Trophoblast cell (in vitro differentiated cells and primary cell): ENCODE measurements around the gene OR2T34. TPM values are rescaled to one million over a fixed set of nuclear protein-coding genes. Genes with fewer than 3 reads are reported as not detected.
"Not testable (repeated sequence)": the region's sequence is repeated elsewhere in the genome, so short reads cannot be mapped to it uniquely, and the experiment has no call there.

Experiments used
- DNase-seq, 2 donors: peaks; one replicate each; pipeline ENCODE4 v3.0.0-alpha.2; 2016
- H2AFZ ChIP-seq: 2 replicates; pipeline ENCODE4 v1.6.1; 2013; ENCODE audit warnings: low read length, moderate library complexity, mild to moderate bottlenecking; ENCODE audit not compliant: insufficient read depth, poor library complexity
- H2AK5ac ChIP-seq: 2 replicates; pipeline ENCODE4 v1.6.1; 2013; ENCODE audit warnings: mild to moderate bottlenecking, low read length
- H2BK120ac ChIP-seq: 2 replicates; pipeline ENCODE4 v1.6.1; 2013; ENCODE audit warnings: low read length, mild to moderate bottlenecking, moderate library complexity; ENCODE audit not compliant: insufficient read depth, poor library complexity
- H2BK12ac ChIP-seq: 2 replicates; pipeline ENCODE4 v1.6.1; 2013; ENCODE audit warnings: mild to moderate bottlenecking, low read length, moderate library complexity
- H2BK5ac ChIP-seq: 2 replicates; pipeline ENCODE4 v1.6.1; 2013; ENCODE audit warnings: low read length, low read depth, moderate library complexity, mild to moderate bottlenecking; ENCODE audit not compliant: poor library complexity
- H3K14ac ChIP-seq: 2 replicates; pipeline ENCODE4 v1.6.1; 2013; ENCODE audit warnings: mild to moderate bottlenecking, low read length
- H3K18ac ChIP-seq: 2 replicates; pipeline ENCODE4 v1.6.1; 2013; ENCODE audit warnings: mild to moderate bottlenecking, low read length
- H3K23ac ChIP-seq: 2 replicates; pipeline ENCODE4 v1.6.1; 2013; ENCODE audit warnings: low read length
- H3K27ac ChIP-seq: 2 replicates; pipeline ENCODE4 v1.5.1; 2013; ENCODE audit warnings: low read depth, mild to moderate bottlenecking, inconsistent platforms, low read length, moderate library complexity
- H3K27me3 ChIP-seq: 2 replicates; pipeline ENCODE4 v1.6.1; 2013; ENCODE audit warnings: inconsistent platforms, mild to moderate bottlenecking, low read length, moderate library complexity; ENCODE audit not compliant: insufficient read depth
- H3K36me3 ChIP-seq, 2 experiments: 1 replicate in 1 of 2; 2 replicates in 1 of 2; pipeline ENCODE4 v1.6.1; 2013; ENCODE audit warnings: low read length in 2 of 2, mild to moderate bottlenecking in 2 of 2, moderate library complexity in 1 of 2; ENCODE audit not compliant: insufficient read depth in 2 of 2, control insufficient read depth in 1 of 2
- H3K4ac ChIP-seq: 2 replicates; pipeline ENCODE4 v1.6.1; 2013; ENCODE audit warnings: low read depth, mild to moderate bottlenecking, low read length, moderate library complexity
- H3K4me1 ChIP-seq, 2 experiments: 1 replicate in 1 of 2; 2 replicates in 1 of 2; pipeline ENCODE4 v1.6.1; 2013; ENCODE audit warnings: low read length in 2 of 2, mild to moderate bottlenecking in 2 of 2, moderate library complexity in 1 of 2; ENCODE audit not compliant: insufficient read depth in 2 of 2, control insufficient read depth in 1 of 2
- H3K4me2 ChIP-seq: 2 replicates; pipeline ENCODE4 v1.6.1; 2013; ENCODE audit warnings: inconsistent platforms, mild to moderate bottlenecking, low read length, moderate library complexity
- H3K4me3 ChIP-seq: 2 replicates; pipeline ENCODE4 v1.5.1; 2013; ENCODE audit warnings: mild to moderate bottlenecking, low read depth, low read length, inconsistent platforms
- H3K79me1 ChIP-seq: one replicate; pipeline ENCODE4 v1.6.1; 2013; ENCODE audit warnings: low read length
- H3K79me2 ChIP-seq: 2 replicates; pipeline ENCODE4 v1.6.1; 2013; ENCODE audit warnings: low read length, mild to moderate bottlenecking; ENCODE audit not compliant: control insufficient read depth, insufficient read depth, poor library complexity
- H3K9ac ChIP-seq: 2 replicates; pipeline ENCODE4 v1.6.1; 2013; ENCODE audit warnings: mild to moderate bottlenecking, low read length
- H3K9me3 ChIP-seq: 2 replicates; pipeline ENCODE4 v1.6.1; 2013; ENCODE audit warnings: low read depth, mild to moderate bottlenecking, control low read depth, inconsistent platforms, low read length; ENCODE audit not compliant: insufficient read depth
- H4K12ac ChIP-seq: 2 replicates; pipeline ENCODE4 v1.6.1; 2013; ENCODE audit warnings: low read depth, mild to moderate bottlenecking, low read length, moderate library complexity
- H4K8ac ChIP-seq: 2 replicates; pipeline ENCODE4 v1.6.1; 2013; ENCODE audit warnings: low read depth, mild to moderate bottlenecking, low read length, moderate library complexity
- H4K91ac ChIP-seq: one replicate; pipeline ENCODE4 v1.6.1; 2013; ENCODE audit warnings: low read depth, mild to moderate bottlenecking, low read length, moderate library complexity
- WGBS: extraction: QIAGEN DNeasy Blood & Tissue Kit; methylation state at CpG from one replicate; pipeline ENCODE4 v1.1.7; 2013; ENCODE audit warnings: missing lambda C conversion rate; ENCODE audit not compliant: insufficient read length, insufficient coverage; ENCODE audit errors: extremely low coverage; 5-methylcytosine and 5-hydroxymethylcytosine counted together
- polyA plus RNA-seq: library from polyadenylated mRNA; stranded (reverse); fragments of 200-250 nt; gene quantifications from 2 replicates; pipeline ENCODE4 v1.2.3, GENCODE V29; 2013

The OR2T34 gene
- not detected in 2 replicates for polyA plus RNA-seq

DNA sequence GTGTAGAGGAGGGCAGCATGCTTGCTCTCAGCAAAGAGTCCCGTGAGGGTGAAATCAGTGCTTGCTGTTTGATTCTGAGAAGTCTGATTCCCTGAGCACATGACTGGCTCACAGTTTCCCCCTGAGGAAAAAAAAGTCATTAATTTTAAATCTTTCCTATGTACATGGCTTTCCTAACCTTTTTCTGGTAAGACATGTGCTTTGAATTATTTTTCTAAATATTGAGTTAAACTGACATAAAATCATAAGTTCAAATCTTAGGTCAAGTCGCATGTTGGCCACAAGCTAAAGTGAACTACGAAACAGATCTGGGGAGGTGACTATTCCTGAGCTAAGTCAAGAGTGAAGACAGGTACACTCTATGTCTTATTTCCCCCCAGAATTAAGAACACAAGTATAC lies at the start of gene OR2T34:
Gene OR2T34 (minus strand): TSS at position 101 of the 400 bp plus-strand sequence. CDS start 0 bp downstream, at position 101.
- H4K91ac ChIP-seq, H3K9ac ChIP-seq, H3K18ac ChIP-seq, H3K4ac ChIP-seq, H2AK5ac ChIP-seq, H3K14ac ChIP-seq, H4K12ac ChIP-seq, H3K79me2 ChIP-seq, DNase-seq, H2BK5ac ChIP-seq, H3K27me3 ChIP-seq, H3K4me1 ChIP-seq, H2AFZ ChIP-seq, H3K23ac ChIP-seq, H3K79me1 ChIP-seq, H3K27ac ChIP-seq, H3K4me3 ChIP-seq, H3K36me3 ChIP-seq, H4K8ac ChIP-seq, H3K9me3 ChIP-seq, H2BK12ac ChIP-seq, H3K4me2 ChIP-seq, H2BK120ac ChIP-seq: not testable (repeated sequence)
- no CpG with 5 or more reads among the region's 3 CpGs for WGBS

- Histone ChIP-seq H3K27ac (no peak overlapping the region), H3K9me3 (peaks cover 29% of the 10 kb centered on the region), H3K9ac (no peak overlapping the region), H2BK5ac (no peak overlapping the region), H3K79me1 (no peaks in the 10 kb centered on the region), H4K12ac (no peak overlapping the region), H3K23ac (no peak overlapping the region), H3K18ac (no peak overlapping the region), H2BK120ac (no peak overlapping the region), H3K4ac (no peak overlapping the region), H2BK12ac (no peak overlapping the region), H4K91ac (no peak overlapping the region), H3K4me3 (no peak overlapping the region), H2AK5ac (no peak overlapping the region), H4K8ac (no peak overlapping the region), H3K4me2 (no peak overlapping the region), H3K27me3 (no peaks in the 10 kb centered on the region), H2AFZ (no peak overlapping the region), H3K14ac (no peak overlapping the region), H3K79me2 (no peaks in the 10 kb centered on the region), H3K4me1 (no peaks in the 10 kb centered on the region), H3K36me3 (no peaks in the 10 kb centered on the region)
- DNase-seq, result peak; percentile 64 to 68
- WGBS, result no CpG with 5 or more reads among the region's 4 CpGs
These were observed 48.0 kb upstream of the OR2T34 start for GRCh38 chr1:248622570-248623001.

DNA sequence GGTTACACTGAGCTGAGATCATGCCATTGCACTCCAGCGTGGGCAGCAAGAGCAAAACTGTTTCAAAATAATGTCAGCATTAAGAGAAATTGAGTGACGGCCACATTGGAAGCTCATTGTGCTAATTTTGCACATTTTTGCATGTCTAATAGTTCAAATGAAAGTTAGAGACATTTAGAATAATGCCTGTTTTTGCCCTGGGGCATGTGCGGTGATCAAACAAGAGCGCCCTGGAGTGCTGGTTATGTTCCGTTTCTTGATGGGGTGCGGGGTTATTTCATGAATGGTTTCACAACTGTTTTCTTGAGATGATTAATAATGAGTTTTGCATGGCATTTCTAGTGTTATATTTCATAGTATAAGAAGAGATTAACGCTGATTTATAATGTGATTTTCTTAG lies 47.2 kb upstream of the OR2T34 start:
- Histone ChIP-seq H3K9ac (no peak overlapping the region), H3K4me1 (no peaks in the 10 kb centered on the region), H2AFZ (no peak overlapping the region), H3K79me2 (no peaks in the 10 kb centered on the region), H2BK120ac (no peak overlapping the region), H2BK12ac (no peak overlapping the region), H3K9me3 (peaks cover 23% of the 10 kb centered on the region), H3K18ac (no peak overlapping the region), H3K4ac (no peak overlapping the region), H4K12ac (no peak overlapping the region), H3K27ac (no peak overlapping the region), H3K14ac (no peak overlapping the region), H3K23ac (no peak overlapping the region), H2BK5ac (no peak overlapping the region), H2AK5ac (no peak overlapping the region), H4K91ac (no peak overlapping the region), H3K4me2 (no peak overlapping the region), H3K36me3 (no peaks in the 10 kb centered on the region), H3K27me3 (no peaks in the 10 kb centered on the region), H3K79me1 (no peaks in the 10 kb centered on the region), H4K8ac (no peak overlapping the region), H3K4me3 (no peak overlapping the region)
- WGBS, result no CpG with 5 or more reads among the region's 7 CpGs
- DNase-seq, result no peak

DNA sequence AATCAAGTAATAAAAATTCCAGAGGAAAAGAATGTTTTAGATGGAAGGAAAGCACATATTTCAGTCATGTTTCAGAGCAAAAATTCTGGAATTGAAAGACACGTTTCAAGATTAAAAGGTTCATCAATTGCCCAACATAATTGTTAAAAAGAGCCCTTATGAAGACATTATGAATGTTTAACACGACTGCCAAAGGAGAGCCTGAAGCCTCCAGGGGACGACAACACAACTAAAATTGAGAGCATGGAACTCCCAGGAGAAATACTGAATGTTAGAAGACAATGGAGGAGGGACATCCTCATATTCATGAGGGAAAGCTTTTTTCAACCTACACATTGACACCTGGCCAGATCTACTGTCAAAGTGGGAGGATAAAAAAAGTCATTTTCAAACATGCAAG lies 44.3 kb upstream of the OR2T34 start:
- no peaks in the 10 kb centered on the region for H3K79me2 ChIP-seq
- no peaks in the 10 kb centered on the region for H3K27me3 ChIP-seq
- H3K4me2 ChIP-seq, result no peak overlapping the region
- no peak overlapping the region for H3K14ac ChIP-seq
- H4K12ac ChIP-seq, result no peak overlapping the region
- H2BK5ac ChIP-seq, result no peak overlapping the region
- no peaks in the 10 kb centered on the region for H3K4me1 ChIP-seq
- H3K23ac ChIP-seq, result no peak overlapping the region
- no peak overlapping the region for H2BK120ac ChIP-seq
- no peak overlapping the region for H2AFZ ChIP-seq
- no peak overlapping the region for H4K8ac ChIP-seq
- no peaks in the 10 kb centered on the region for H3K79me1 ChIP-seq
- H3K36me3 ChIP-seq, result no peaks in the 10 kb centered on the region
- H3K9me3 ChIP-seq, result peaks cover 11% of the 10 kb centered on the region
- H3K18ac ChIP-seq, result no peak overlapping the region
- H3K9ac ChIP-seq, result no peak overlapping the region
- no peak overlapping the region for H2AK5ac ChIP-seq
- no peak overlapping the region for H3K4ac ChIP-seq
- WGBS, result no CpG with 5 or more reads among the region's 3 CpGs
- H3K27ac ChIP-seq, result no peak overlapping the region
- H2BK12ac ChIP-seq, result no peak overlapping the region
- no peak overlapping the region for H4K91ac ChIP-seq
- peak; percentile 73 to 79 for DNase-seq
- H3K4me3 ChIP-seq, result no peak overlapping the region
